SU-DHL-6 (cell line): Measurements from ENCODE around the gene BICD1.

Source experiments
- CTCF ChIP-seq: fragments of 200-600 bp; sonication (generic); IDR thresholded peaks from one replicate; pipeline ENCODE4 v1.5.1; 2017; ENCODE audit warnings: antibody characterized with exemption, mild to moderate bottlenecking, low read length, moderate library complexity; ENCODE audit not compliant: insufficient read depth, poor library complexity, severe bottlenecking
- EZH2phosphoT487 ChIP-seq: fragments of 200-600 bp; sonication (generic), shearing (Covaris generic); conservative IDR thresholded peaks from 2 replicates; pipeline ENCODE4 v1.6.1; 2018; ENCODE audit warnings: mild to moderate bottlenecking, antibody characterized with exemption, low read length, moderate library complexity, mixed read lengths

DNA sequence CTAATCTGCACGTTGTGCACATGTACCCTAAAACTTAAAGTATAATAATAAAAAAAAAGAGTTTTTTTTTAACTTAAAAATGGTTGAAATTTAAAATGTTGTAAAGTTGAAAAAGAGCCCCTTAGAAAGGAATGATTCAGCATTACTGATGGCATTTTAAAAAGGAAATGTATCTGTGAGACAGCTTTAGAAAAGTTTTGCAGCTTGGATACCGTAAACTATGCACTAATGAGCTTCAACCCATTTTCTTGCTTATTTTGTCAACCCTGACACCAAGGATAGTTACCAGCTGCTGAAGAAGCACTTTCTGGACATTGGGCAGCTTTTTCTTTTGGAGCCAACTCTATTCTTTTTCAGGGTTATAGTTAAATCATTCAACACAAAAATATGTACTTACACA lies 4.3 kb downstream of the BICD1 start:
- TF ChIP-seq CTCF, result no peak
- no peak for TF ChIP-seq EZH2phosphoT487
